ENCODE data around the gene ZNF226.

DNA sequence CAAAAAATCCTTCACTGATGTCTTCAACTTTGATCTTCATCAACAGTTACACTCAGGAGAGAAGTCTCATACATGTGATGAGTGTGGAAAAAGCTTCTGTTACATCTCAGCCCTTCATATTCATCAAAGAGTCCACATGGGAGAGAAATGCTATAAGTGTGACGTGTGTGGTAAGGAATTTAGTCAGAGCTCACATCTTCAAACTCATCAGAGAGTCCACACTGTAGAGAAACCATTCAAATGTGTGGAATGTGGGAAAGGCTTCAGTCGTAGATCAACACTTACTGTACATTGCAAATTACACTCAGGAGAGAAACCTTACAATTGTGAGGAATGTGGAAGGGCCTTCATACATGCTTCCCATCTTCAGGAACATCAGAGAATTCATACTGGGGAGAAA lies 8.4 kb upstream of the ZNF226 start:
- no peak for TF ChIP-seq CTCF (tag by site-specific recombination; IDR thresholded peaks at IDR 0.05)
- TF ChIP-seq, protein P1, sequence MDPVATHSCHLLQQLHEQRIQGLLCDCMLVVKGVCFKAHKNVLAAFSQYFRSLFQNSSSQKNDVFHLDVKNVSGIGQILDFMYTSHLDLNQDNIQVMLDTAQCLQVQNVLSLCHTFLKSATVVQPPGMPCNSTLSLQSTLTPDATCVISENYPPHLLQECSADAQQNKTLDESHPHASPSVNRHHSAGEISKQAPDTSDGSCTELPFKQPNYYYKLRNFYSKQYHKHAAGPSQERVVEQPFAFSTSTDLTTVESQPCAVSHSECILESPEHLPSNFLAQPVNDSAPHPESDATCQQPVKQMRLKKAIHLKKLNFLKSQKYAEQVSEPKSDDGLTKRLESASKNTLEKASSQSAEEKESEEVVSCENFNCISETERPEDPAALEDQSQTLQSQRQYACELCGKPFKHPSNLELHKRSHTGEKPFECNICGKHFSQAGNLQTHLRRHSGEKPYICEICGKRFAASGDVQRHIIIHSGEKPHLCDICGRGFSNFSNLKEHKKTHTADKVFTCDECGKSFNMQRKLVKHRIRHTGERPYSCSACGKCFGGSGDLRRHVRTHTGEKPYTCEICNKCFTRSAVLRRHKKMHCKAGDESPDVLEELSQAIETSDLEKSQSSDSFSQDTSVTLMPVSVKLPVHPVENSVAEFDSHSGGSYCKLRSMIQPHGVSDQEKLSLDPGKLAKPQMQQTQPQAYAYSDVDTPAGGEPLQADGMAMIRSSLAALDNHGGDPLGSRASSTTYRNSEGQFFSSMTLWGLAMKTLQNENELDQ (tag by site-specific recombination; IDR thresholded peaks at IDR 0.05; ENCODE audit: low read depth) = no peak
- TF ChIP-seq, protein P2, sequence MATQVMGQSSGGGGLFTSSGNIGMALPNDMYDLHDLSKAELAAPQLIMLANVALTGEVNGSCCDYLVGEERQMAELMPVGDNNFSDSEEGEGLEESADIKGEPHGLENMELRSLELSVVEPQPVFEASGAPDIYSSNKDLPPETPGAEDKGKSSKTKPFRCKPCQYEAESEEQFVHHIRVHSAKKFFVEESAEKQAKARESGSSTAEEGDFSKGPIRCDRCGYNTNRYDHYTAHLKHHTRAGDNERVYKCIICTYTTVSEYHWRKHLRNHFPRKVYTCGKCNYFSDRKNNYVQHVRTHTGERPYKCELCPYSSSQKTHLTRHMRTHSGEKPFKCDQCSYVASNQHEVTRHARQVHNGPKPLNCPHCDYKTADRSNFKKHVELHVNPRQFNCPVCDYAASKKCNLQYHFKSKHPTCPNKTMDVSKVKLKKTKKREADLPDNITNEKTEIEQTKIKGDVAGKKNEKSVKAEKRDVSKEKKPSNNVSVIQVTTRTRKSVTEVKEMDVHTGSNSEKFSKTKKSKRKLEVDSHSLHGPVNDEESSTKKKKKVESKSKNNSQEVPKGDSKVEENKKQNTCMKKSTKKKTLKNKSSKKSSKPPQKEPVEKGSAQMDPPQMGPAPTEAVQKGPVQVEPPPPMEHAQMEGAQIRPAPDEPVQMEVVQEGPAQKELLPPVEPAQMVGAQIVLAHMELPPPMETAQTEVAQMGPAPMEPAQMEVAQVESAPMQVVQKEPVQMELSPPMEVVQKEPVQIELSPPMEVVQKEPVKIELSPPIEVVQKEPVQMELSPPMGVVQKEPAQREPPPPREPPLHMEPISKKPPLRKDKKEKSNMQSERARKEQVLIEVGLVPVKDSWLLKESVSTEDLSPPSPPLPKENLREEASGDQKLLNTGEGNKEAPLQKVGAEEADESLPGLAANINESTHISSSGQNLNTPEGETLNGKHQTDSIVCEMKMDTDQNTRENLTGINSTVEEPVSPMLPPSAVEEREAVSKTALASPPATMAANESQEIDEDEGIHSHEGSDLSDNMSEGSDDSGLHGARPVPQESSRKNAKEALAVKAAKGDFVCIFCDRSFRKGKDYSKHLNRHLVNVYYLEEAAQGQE (tag by site-specific recombination; IDR thresholded peaks at IDR 0.05) = no peak
- TF ChIP-seq, protein P3, sequence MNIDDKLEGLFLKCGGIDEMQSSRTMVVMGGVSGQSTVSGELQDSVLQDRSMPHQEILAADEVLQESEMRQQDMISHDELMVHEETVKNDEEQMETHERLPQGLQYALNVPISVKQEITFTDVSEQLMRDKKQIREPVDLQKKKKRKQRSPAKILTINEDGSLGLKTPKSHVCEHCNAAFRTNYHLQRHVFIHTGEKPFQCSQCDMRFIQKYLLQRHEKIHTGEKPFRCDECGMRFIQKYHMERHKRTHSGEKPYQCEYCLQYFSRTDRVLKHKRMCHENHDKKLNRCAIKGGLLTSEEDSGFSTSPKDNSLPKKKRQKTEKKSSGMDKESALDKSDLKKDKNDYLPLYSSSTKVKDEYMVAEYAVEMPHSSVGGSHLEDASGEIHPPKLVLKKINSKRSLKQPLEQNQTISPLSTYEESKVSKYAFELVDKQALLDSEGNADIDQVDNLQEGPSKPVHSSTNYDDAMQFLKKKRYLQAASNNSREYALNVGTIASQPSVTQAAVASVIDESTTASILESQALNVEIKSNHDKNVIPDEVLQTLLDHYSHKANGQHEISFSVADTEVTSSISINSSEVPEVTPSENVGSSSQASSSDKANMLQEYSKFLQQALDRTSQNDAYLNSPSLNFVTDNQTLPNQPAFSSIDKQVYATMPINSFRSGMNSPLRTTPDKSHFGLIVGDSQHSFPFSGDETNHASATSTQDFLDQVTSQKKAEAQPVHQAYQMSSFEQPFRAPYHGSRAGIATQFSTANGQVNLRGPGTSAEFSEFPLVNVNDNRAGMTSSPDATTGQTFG (tag by site-specific recombination; IDR thresholded peaks at IDR 0.05; ENCODE audit: borderline replicate concordance) = no peak
- no peak for TF ChIP-seq GFI1B (tag by site-specific recombination; IDR thresholded peaks at IDR 0.05)
- no peak for TF ChIP-seq ZNF600 (tag by site-specific recombination; IDR thresholded peaks at IDR 0.05)
- no peak for TF ChIP-seq WT1 (tag by site-specific recombination; IDR thresholded peaks at IDR 0.05)
- no peak for TF ChIP-seq ZNF558 (tag by site-specific recombination; IDR thresholded peaks at IDR 0.05)
- TF ChIP-seq ZNF10 (tag by site-specific recombination; IDR thresholded peaks at IDR 0.05) = no peak

All from HEK293 (cell line).